ENCODE data around the gene LENG8.

LENG8 gene

DNA sequence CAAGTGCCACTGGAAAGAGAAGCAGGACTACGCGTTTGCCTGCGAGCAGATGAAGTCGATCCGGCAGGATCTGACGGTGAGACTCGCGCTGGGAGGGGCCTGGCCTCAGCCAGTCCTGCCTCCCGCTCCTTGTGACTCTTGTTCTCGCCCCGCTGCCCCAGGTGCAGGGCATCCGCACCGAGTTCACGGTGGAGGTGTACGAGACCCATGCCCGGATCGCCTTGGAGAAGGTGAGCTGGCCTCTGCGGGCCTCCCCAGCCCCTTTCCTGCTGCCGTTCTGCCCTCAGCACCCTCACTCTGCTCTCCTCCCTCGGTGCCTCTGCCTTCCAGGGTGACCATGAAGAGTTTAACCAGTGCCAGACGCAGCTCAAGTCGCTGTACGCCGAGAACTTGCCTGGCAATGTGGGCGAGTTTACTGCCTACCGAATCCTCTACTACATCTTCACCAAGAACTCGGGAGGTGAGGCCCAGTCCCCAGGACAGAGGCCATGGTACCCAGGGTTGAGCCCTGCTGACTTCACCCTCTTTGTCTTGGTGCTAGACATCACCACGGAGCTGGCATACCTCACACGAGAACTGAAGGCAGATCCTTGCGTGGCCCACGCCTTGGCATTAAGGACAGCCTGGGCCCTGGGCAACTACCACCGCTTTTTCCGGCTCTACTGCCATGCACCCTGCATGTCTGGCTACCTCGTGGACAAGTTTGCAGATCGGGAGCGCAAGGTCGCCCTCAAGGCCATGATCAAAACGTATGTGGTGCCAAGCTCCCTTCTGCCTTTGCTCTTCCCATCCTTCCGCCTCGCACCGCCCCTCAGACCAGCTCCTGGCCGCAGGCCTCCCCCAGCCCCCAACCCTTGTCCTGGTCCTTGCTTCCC is 9.0 kb downstream of the LENG8 start:
- Histone ChIP-seq H3K18ac (ENCODE audit: low read length) (no peak overlapping the region), H3K79me2 (ENCODE audit: control insufficient read depth, insufficient read depth, low read length) (peaks cover 5% of the 10 kb centered on the region), H3K56ac (ENCODE audit: low read length) (no peak overlapping the region), H3K9ac (ENCODE audit: low read length) (no peak overlapping the region), H3K23ac (ENCODE audit: low read length) (no peak overlapping the region), H2AK5ac (ENCODE audit: low read length) (no peak overlapping the region), H3K36me3 (ENCODE audit: control insufficient read depth, insufficient read depth, low read length) (peaks cover 48% of the 10 kb centered on the region), H4K5ac (ENCODE audit: low read length) (no peak overlapping the region), H3K79me1 (ENCODE audit: low read length) (peaks cover 23% of the 10 kb centered on the region), H4K8ac (ENCODE audit: low read depth, low read length) (no peak overlapping the region), H2BK5ac (ENCODE audit: low read length) (no peak overlapping the region), H3K4me1 (ENCODE audit: control insufficient read depth, low read depth, low read length) (peaks cover 5% of the 10 kb centered on the region), H3K4ac (ENCODE audit: low read depth, low read length) (no peak overlapping the region), H3K4me3 (ENCODE audit: low read length) (no peak overlapping the region), H2BK15ac (replicated peaks; ENCODE audit: low read depth) (no peak overlapping the region), H3K4me2 (ENCODE audit: low read length) (no peak overlapping the region), H2BK120ac (ENCODE audit: low read depth, low read length) (no peak overlapping the region), H3K27ac (ENCODE audit: low read depth, low read length) (no peak overlapping the region), H3K27me3 (ENCODE audit: insufficient read depth, low read length, poor library complexity) (no peaks in the 10 kb centered on the region)
- WGBS (ENCODE audit: extremely low coverage, insufficient coverage, low lambda C conversion rate) = no CpG with 5 or more reads among the region's 42 CpGs
- DNase-seq = no peak

- H2BK5ac ChIP-seq (ENCODE audit: low read length) = no peak overlapping the region
- H3K9ac ChIP-seq (ENCODE audit: low read length) = no peak overlapping the region
- no peak overlapping the region for H2BK15ac ChIP-seq (replicated peaks; ENCODE audit: low read depth)
- H3K23ac ChIP-seq (ENCODE audit: low read length) = no peak overlapping the region
- no peak for DNase-seq
- H3K4me1 ChIP-seq (ENCODE audit: control insufficient read depth, low read depth, low read length) = peaks cover 5% of the 10 kb centered on the region
- H3K27me3 ChIP-seq (ENCODE audit: insufficient read depth, low read length, poor library complexity) = no peaks in the 10 kb centered on the region
- H3K36me3 ChIP-seq (ENCODE audit: control insufficient read depth, insufficient read depth, low read length) = peaks cover 41% of the 10 kb centered on the region
- no peak overlapping the region for H4K5ac ChIP-seq (ENCODE audit: low read length)
- H4K8ac ChIP-seq (ENCODE audit: low read depth, low read length) = no peak overlapping the region
- H3K79me1 ChIP-seq (ENCODE audit: low read length) = peaks cover 18% of the 10 kb centered on the region
- no peak overlapping the region for H3K18ac ChIP-seq (ENCODE audit: low read length)
- no peak overlapping the region for H3K27ac ChIP-seq (ENCODE audit: low read depth, low read length)
- H3K4me3 ChIP-seq (ENCODE audit: low read length) = no peak overlapping the region
- no peak overlapping the region for H2AK5ac ChIP-seq (ENCODE audit: low read length)
- H3K4ac ChIP-seq (ENCODE audit: low read depth, low read length) = no peak overlapping the region
- H3K79me2 ChIP-seq (ENCODE audit: control insufficient read depth, insufficient read depth, low read length) = peaks cover 4% of the 10 kb centered on the region
- WGBS (ENCODE audit: extremely low coverage, insufficient coverage, low lambda C conversion rate) = no CpG with 5 or more reads among the region's 11 CpGs
- no peak overlapping the region for H3K56ac ChIP-seq (ENCODE audit: low read length)
- no peak overlapping the region for H3K4me2 ChIP-seq (ENCODE audit: low read length)
- H2BK120ac ChIP-seq (ENCODE audit: low read depth, low read length) = no peak overlapping the region
Observed at GRCh38 chr19:54458648-54459281, 9.8 kb downstream of the LENG8 start.

- H4K8ac ChIP-seq (ENCODE audit: low read depth, low read length) = no peak overlapping the region
- H2AK5ac ChIP-seq (ENCODE audit: low read length) = no peak overlapping the region
- no peaks in the 10 kb centered on the region for H3K27me3 ChIP-seq (ENCODE audit: insufficient read depth, low read length, poor library complexity)
- H3K79me1 ChIP-seq (ENCODE audit: low read length) = peaks cover 14% of the 10 kb centered on the region
- no peak overlapping the region for H3K4me2 ChIP-seq (ENCODE audit: low read length)
- H2BK120ac ChIP-seq (ENCODE audit: low read depth, low read length) = no peak overlapping the region
- H3K4me3 ChIP-seq (ENCODE audit: low read length) = no peak overlapping the region
- no peak for DNase-seq
- H4K5ac ChIP-seq (ENCODE audit: low read length) = no peak overlapping the region
- no peak overlapping the region for H3K9ac ChIP-seq (ENCODE audit: low read length)
- H3K27ac ChIP-seq (ENCODE audit: low read depth, low read length) = no peak overlapping the region
- no peak overlapping the region for H3K18ac ChIP-seq (ENCODE audit: low read length)
- H2BK15ac ChIP-seq (replicated peaks; ENCODE audit: low read depth) = no peak overlapping the region
- H3K4ac ChIP-seq (ENCODE audit: low read depth, low read length) = no peak overlapping the region
- peaks cover 4% of the 10 kb centered on the region for H3K79me2 ChIP-seq (ENCODE audit: control insufficient read depth, insufficient read depth, low read length)
- no peak overlapping the region for H2BK5ac ChIP-seq (ENCODE audit: low read length)
- H3K23ac ChIP-seq (ENCODE audit: low read length) = no peak overlapping the region
- H3K56ac ChIP-seq (ENCODE audit: low read length) = no peak overlapping the region
- peaks cover 5% of the 10 kb centered on the region for H3K4me1 ChIP-seq (ENCODE audit: control insufficient read depth, low read depth, low read length)
- WGBS (ENCODE audit: extremely low coverage, insufficient coverage, low lambda C conversion rate) = no CpG with 5 or more reads among the region's 16 CpGs
- H3K36me3 ChIP-seq (ENCODE audit: control insufficient read depth, insufficient read depth, low read length) = peaks cover 34% of the 10 kb centered on the region
Observed at GRCh38 chr19:54459282-54460229, 10.6 kb downstream of the LENG8 start.

GRCh38 chr19:54460230-54461005 is 11.4 kb downstream of the LENG8 start:
- Histone ChIP-seq H3K23ac (ENCODE audit: low read length) (no peak overlapping the region), H3K4me1 (ENCODE audit: control insufficient read depth, low read depth, low read length) (peaks cover 5% of the 10 kb centered on the region), H2BK5ac (ENCODE audit: low read length) (no peak overlapping the region), H3K18ac (ENCODE audit: low read length) (no peak overlapping the region), H3K4me3 (ENCODE audit: low read length) (no peak overlapping the region), H3K9ac (ENCODE audit: low read length) (no peak overlapping the region), H4K8ac (ENCODE audit: low read depth, low read length) (no peak overlapping the region), H2AK5ac (ENCODE audit: low read length) (no peak overlapping the region), H3K79me1 (ENCODE audit: low read length) (peaks cover 14% of the 10 kb centered on the region), H2BK120ac (ENCODE audit: low read depth, low read length) (no peak overlapping the region), H3K4me2 (ENCODE audit: low read length) (no peak overlapping the region), H3K36me3 (ENCODE audit: control insufficient read depth, insufficient read depth, low read length) (peaks cover 29% of the 10 kb centered on the region), H3K4ac (ENCODE audit: low read depth, low read length) (no peak overlapping the region), H3K27ac (ENCODE audit: low read depth, low read length) (no peak overlapping the region), H4K5ac (ENCODE audit: low read length) (no peak overlapping the region), H3K56ac (ENCODE audit: low read length) (no peak overlapping the region), H2BK15ac (replicated peaks; ENCODE audit: low read depth) (no peak overlapping the region), H3K79me2 (ENCODE audit: control insufficient read depth, insufficient read depth, low read length) (peaks cover 4% of the 10 kb centered on the region), H3K27me3 (ENCODE audit: insufficient read depth, low read length, poor library complexity) (no peaks in the 10 kb centered on the region)
- WGBS (ENCODE audit: extremely low coverage, insufficient coverage, low lambda C conversion rate) = no CpG with 5 or more reads among the region's 39 CpGs
- no peak for DNase-seq

DNA sequence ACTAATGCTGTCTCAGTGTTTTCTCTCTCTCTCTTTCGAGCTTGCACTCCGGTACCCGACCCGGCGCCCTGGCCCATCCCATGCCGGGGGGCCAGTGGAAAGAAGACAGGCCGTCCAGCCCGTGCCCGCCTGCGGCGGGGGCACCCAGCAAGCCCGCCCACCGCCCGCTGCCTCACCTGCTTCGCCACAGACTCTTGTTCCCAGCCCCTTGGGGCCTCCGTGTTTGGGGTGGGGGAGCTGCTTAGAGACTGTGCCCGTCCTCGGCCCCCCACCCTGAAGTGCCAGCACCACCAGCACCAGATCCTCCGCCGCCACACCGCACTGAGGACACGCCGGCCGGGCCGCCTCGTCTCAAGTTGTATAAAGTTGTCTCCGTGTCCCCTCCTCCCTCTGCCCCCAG is 12.2 kb downstream of the LENG8 start:
- peaks cover 14% of the 10 kb centered on the region for H3K79me1 ChIP-seq (ENCODE audit: low read length)
- no peak overlapping the region for H3K27ac ChIP-seq (ENCODE audit: low read depth, low read length)
- H3K4me2 ChIP-seq (ENCODE audit: low read length) = no peak overlapping the region
- H3K4ac ChIP-seq (ENCODE audit: low read depth, low read length) = no peak overlapping the region
- H3K56ac ChIP-seq (ENCODE audit: low read length) = no peak overlapping the region
- no peaks in the 10 kb centered on the region for H3K27me3 ChIP-seq (ENCODE audit: insufficient read depth, low read length, poor library complexity)
- DNase-seq = no peak
- WGBS (ENCODE audit: extremely low coverage, insufficient coverage, low lambda C conversion rate) = no CpG with 5 or more reads among the region's 27 CpGs
- H3K4me1 ChIP-seq (ENCODE audit: control insufficient read depth, low read depth, low read length) = peaks cover 5% of the 10 kb centered on the region
- peaks cover 4% of the 10 kb centered on the region for H3K79me2 ChIP-seq (ENCODE audit: control insufficient read depth, insufficient read depth, low read length)
- no peak overlapping the region for H4K8ac ChIP-seq (ENCODE audit: low read depth, low read length)
- no peak overlapping the region for H2AK5ac ChIP-seq (ENCODE audit: low read length)
- H2BK5ac ChIP-seq (ENCODE audit: low read length) = no peak overlapping the region
- peaks cover 29% of the 10 kb centered on the region for H3K36me3 ChIP-seq (ENCODE audit: control insufficient read depth, insufficient read depth, low read length)
- no peak overlapping the region for H3K9ac ChIP-seq (ENCODE audit: low read length)
- no peak overlapping the region for H3K23ac ChIP-seq (ENCODE audit: low read length)
- no peak overlapping the region for H2BK15ac ChIP-seq (replicated peaks; ENCODE audit: low read depth)
- no peak overlapping the region for H2BK120ac ChIP-seq (ENCODE audit: low read depth, low read length)
- H3K4me3 ChIP-seq (ENCODE audit: low read length) = no peak overlapping the region
- no peak overlapping the region for H3K18ac ChIP-seq (ENCODE audit: low read length)
- H4K5ac ChIP-seq (ENCODE audit: low read length) = no peak overlapping the region

Data from mesendoderm (in vitro differentiated cells).